Gastroesophageal sphincter (tissue), 3 donors: ENCODE data around the gene B3GAT1.

Experiments used
- POLR2A ChIP-seq, 2 donors: fragments of 450-650 bp; IDR thresholded peaks; one replicate each; pipeline ENCODE4 v1.6.1; 2017; ENCODE audit warnings: antibody characterized with exemption in 2 of 2, mild to moderate bottlenecking in 2 of 2, moderate library complexity in 1 of 2
- TF ChIP-seq, protein P1 (sequence below), 4 experiments: fragments of 200-600 bp in 2 of 4; fragments of 450-650 bp in 2 of 4; sonication (generic) in 1 of 4; IDR thresholded peaks; one replicate each; pipeline ENCODE4 v1.5.1; 2017 to 2019; ENCODE audit warnings: antibody characterized with exemption in 4 of 4, mild to moderate bottlenecking in 2 of 4, moderate library complexity in 2 of 4

- TF ChIP-seq, protein P1, sequence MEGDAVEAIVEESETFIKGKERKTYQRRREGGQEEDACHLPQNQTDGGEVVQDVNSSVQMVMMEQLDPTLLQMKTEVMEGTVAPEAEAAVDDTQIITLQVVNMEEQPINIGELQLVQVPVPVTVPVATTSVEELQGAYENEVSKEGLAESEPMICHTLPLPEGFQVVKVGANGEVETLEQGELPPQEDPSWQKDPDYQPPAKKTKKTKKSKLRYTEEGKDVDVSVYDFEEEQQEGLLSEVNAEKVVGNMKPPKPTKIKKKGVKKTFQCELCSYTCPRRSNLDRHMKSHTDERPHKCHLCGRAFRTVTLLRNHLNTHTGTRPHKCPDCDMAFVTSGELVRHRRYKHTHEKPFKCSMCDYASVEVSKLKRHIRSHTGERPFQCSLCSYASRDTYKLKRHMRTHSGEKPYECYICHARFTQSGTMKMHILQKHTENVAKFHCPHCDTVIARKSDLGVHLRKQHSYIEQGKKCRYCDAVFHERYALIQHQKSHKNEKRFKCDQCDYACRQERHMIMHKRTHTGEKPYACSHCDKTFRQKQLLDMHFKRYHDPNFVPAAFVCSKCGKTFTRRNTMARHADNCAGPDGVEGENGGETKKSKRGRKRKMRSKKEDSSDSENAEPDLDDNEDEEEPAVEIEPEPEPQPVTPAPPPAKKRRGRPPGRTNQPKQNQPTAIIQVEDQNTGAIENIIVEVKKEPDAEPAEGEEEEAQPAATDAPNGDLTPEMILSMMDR (IDR thresholded peaks at IDR 0.05) = no peak
- TF ChIP-seq POLR2A (IDR thresholded peaks at IDR 0.05) = no peak
Observed at GRCh38 chr11:134416726-134417125, 4.7 kb upstream of the B3GAT1 start.
